Lung (tissue), 12 donors: ENCODE results near the gene NFIA. TPM values are rescaled to one million over a fixed set of nuclear protein-coding genes. Genes with fewer than 3 reads are reported as not detected.
A peak's percentile ranks its signal among the peaks of the same experiment; 100 is the strongest.

Source experiments
- ATAC-seq: fragments of 200-7000 bp; cut with Tn5 transposase; one replicate; pipeline ENCODE4 v1.9.1; 2020; ENCODE audit warnings: moderate number of reproducible peaks; ENCODE audit not compliant: insufficient read depth, low FRiP score
- DNase-seq, 3 donors: peaks; one replicate each; pipeline ENCODE4 v3.0.0-alpha.2; 2013 to 2017
- H3K27ac ChIP-seq, 2 donors: one replicate each; pipeline ENCODE4 v1.5.1; 2013; ENCODE audit warnings: mild to moderate bottlenecking in 2 of 2, moderate library complexity in 2 of 2, control low read depth in 1 of 2, inconsistent platforms in 1 of 2, low read depth in 1 of 2, low read length in 1 of 2
- H3K27me3 ChIP-seq, 3 donors: one replicate each; pipeline ENCODE4 v1.5.1; 2013; ENCODE audit warnings: low read length in 2 of 3; ENCODE audit not compliant: control insufficient read depth in 3 of 3, insufficient read depth in 3 of 3
- H3K36me3 ChIP-seq, 4 donors: one replicate each; pipeline ENCODE4 v1.5.1; 2013; ENCODE audit warnings: low read length in 4 of 4, mild to moderate bottlenecking in 1 of 4, moderate library complexity in 1 of 4; ENCODE audit not compliant: control insufficient read depth in 4 of 4, insufficient read depth in 4 of 4
- H3K4me1 ChIP-seq, 5 donors: one replicate each; pipeline ENCODE4 v1.5.1; 2013; ENCODE audit warnings: low read length in 5 of 5, mild to moderate bottlenecking in 2 of 5, moderate library complexity in 1 of 5; ENCODE audit not compliant: control insufficient read depth in 5 of 5, insufficient read depth in 5 of 5
- H3K4me3 ChIP-seq: one replicate; pipeline ENCODE4 v1.5.1; 2013; ENCODE audit warnings: mild to moderate bottlenecking, control low read depth, moderate library complexity
- H3K9ac ChIP-seq, 2 donors: one replicate each; pipeline ENCODE4 v1.5.1; 2013; ENCODE audit warnings: low read length in 2 of 2, control low read depth in 1 of 2; ENCODE audit not compliant: insufficient read depth in 1 of 2
- H3K9me3 ChIP-seq, 4 donors: one replicate each; pipeline ENCODE4 v1.5.1; 2013; ENCODE audit warnings: low read length in 3 of 4, mild to moderate bottlenecking in 1 of 4, moderate library complexity in 1 of 4; ENCODE audit not compliant: control insufficient read depth in 4 of 4, insufficient read depth in 3 of 4
- WGBS, 2 donors: extraction: QIAGEN DNeasy Blood & Tissue Kit; methylation state at CpG; one replicate each; pipeline ENCODE4 v1.1.7; 2013; 5-methylcytosine and 5-hydroxymethylcytosine counted together
- polyA plus RNA-seq, 2 donors: library from polyadenylated mRNA; stranded (reverse); fragments of 200-250 nt; gene quantifications; one replicate each; pipeline ENCODE4 v1.2.1, GENCODE V29; 2013
- total RNA-seq, 2 donors: library from RNA; depleted of rRNA in 1 of 2; stranded (reverse); fragments of >200 nt in 1 of 2; gene quantifications; one replicate each; pipeline ENCODE4 v1.2.1, GENCODE V29; 2014 to 2021
- TF ChIP-seq, protein P1 (sequence below): IDR thresholded peaks from 2 replicates; pipeline ENCODE4 v1.5.1; 2012; ENCODE audit warnings: mild to moderate bottlenecking; ENCODE audit errors: control extremely low read depth, extremely low read depth
- donor health status: control.
- donor health status: control.
- donor health status: Bipolar disorder and iron deficiency.
- donor health status: healthy.
- donor health status: DM: yes; HTN: yes; CAD: no.

NFIA gene
- total and polyA plus RNA-seq, 4 donors = 3.0 to 63.4 (median 34.2) TPM

DNA sequence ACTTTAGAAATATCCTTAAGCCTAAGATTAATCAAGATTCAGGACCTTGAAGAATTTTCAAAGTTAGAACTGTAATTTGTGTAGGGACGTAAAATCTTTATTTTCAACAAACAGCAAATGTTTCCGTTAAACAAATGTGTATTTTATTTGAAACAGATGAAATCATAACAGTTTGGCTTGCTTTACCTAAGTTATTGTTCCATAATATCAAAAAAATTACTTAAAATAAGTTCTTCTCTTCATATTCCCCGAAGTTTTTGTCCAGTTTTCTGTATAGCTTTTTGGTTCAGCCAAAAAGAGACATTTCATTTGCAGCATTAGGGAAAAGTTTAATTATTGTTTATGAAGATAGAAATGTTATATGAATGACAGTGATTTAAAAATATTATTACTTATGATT is 100.1 kb downstream of the NFIA start:
- Histone ChIP-seq H3K4me1 (peaks cover 2 to 46% (median 29%) of the 10 kb centered on the region in 5 donors), H3K9me3 (no peaks in the 10 kb centered on the region), H3K27me3 (no peaks in the 10 kb centered on the region), H3K9ac (no peak overlapping the region), H3K4me3 (no peak overlapping the region), H3K36me3 (no peaks in the 10 kb centered on the region), H3K27ac (peak overlapping the region in 1 of 2 donors; percentile 71)
- WGBS, 2 donors = 94% methylated on average over 3 of the region's 3 CpGs
- ATAC-seq (no peak), DNase-seq (no peak)
- TF ChIP-seq, protein P1, sequence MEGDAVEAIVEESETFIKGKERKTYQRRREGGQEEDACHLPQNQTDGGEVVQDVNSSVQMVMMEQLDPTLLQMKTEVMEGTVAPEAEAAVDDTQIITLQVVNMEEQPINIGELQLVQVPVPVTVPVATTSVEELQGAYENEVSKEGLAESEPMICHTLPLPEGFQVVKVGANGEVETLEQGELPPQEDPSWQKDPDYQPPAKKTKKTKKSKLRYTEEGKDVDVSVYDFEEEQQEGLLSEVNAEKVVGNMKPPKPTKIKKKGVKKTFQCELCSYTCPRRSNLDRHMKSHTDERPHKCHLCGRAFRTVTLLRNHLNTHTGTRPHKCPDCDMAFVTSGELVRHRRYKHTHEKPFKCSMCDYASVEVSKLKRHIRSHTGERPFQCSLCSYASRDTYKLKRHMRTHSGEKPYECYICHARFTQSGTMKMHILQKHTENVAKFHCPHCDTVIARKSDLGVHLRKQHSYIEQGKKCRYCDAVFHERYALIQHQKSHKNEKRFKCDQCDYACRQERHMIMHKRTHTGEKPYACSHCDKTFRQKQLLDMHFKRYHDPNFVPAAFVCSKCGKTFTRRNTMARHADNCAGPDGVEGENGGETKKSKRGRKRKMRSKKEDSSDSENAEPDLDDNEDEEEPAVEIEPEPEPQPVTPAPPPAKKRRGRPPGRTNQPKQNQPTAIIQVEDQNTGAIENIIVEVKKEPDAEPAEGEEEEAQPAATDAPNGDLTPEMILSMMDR = no peak

DNA sequence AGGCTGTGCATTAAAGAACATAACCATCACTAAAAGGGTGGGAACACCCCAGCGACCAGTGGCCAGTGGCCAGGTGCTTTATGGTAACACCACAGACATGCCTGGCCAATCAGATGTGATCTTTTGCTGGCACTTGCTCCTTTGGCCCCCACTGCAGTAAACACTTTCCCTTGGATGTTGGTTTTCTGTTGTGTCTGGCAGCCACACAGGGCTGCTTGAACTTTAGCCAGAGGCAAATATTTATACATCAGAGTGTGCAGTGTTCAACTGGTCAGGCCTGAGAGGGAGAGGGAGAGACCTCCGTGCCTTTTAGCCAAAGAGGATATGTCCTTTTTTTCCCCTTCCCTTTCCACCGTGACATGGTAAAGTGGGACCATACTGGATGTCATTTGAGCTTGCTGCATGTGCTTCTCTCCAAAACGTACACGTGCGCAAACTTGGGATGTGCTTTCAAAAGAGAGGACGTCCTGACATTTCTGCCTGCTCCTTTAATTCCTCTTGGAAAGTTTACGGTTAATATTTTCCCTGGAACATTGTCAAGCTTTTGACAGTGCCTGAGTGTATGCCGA is 101.2 kb downstream of the NFIA start:
- Histone ChIP-seq H3K4me1 (peaks cover 2 to 46% (median 22%) of the 10 kb centered on the region in 5 donors), H3K9ac (peak overlapping the region in 1 of 2 donors; percentile 65), H3K27ac (peak overlapping the region; percentile 85 to 97), H3K4me3 (no peak overlapping the region), H3K36me3 (no peaks in the 10 kb centered on the region), H3K27me3 (no peaks in the 10 kb centered on the region), H3K9me3 (no peaks in the 10 kb centered on the region)
- peak; percentile 14 for ATAC-seq
- TF ChIP-seq, protein P1 = no peak
- 29 to 77% methylated on average over 9 of the region's 9 CpGs for WGBS, 2 donors
- peak; percentile 87 to 96 (median 95) for DNase-seq

DNA sequence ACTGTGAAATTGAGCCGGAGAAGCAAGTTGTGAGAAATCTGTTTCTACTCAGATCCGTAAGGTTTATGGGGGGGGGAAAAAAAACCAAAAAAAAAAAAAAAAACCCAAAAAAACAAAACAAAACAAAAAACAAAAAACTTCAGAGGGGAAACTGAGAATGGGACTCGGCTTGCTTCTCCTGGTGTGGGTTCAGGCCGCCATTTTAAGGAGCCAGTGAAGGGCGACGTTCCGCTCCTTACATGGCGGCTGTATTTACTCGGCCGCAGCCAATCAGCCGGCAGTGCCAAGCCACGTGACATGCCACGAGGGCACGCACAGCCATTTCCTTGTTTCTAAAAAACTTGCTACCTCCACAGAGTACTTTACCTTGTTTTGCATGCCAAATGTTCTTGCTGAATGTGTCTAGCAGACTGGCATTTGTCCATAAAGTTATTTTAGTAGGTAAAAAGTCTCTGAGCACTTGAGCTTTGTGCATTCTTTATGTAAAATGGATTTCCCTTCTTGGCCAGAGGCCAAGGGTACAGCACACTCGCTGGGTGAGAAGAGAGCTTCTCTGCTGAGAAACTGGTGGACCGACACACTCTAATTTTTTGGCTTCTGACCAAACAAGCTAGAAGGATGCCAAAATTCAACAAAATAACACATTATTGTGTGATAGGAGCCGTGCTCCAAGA is 101.8 kb downstream of the NFIA start:
- Histone ChIP-seq H3K4me1 (peaks cover 0 to 46% (median 17%) of the 10 kb centered on the region in 5 donors), H3K4me3 (no peak overlapping the region), H3K27ac (peak overlapping the region; percentile 85 to 97), H3K36me3 (no peaks in the 10 kb centered on the region), H3K9ac (peak overlapping the region in 1 of 2 donors; percentile 82), H3K27me3 (no peaks in the 10 kb centered on the region), H3K9me3 (no peaks in the 10 kb centered on the region)
- peak; percentile 83 for ATAC-seq
- WGBS, 2 donors = 26 to 47% methylated on average over 17 of the region's 17 CpGs
- DNase-seq = peak; percentile 97 to 99 (median 98)
- TF ChIP-seq, protein P1 = no peak
